Measurements from ENCODE around the gene FAM227B. TPM values are rescaled to one million over a fixed set of nuclear protein-coding genes. Genes with fewer than 3 reads are reported as not detected.

Gene FAM227B
- total RNA-seq, 1 experiment from 2014 or later: 0.98 TPM

DNA sequence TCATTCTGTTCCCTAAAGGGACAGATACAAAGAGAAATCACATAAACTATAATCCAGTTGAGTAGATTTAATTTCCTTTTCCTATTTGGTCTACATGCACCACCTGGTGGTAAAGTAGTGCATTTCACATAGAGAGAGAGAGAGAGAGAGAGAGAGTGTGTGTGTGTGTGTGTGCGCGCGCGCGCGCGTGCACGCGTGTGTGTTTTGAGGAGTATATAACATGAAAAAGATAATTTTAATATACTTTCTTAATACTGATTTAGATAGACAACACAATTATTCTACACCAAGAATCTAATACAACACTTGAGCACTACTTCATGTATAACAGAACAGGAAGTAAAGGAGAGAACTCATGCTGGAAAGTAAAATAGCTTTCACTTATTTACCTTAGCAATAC is 198.6 kb downstream of the FAM227B start:
- H3K9me2 ChIP-seq (replicated peaks; ENCODE audit: low read length): no peaks in the 10 kb centered on the region
- peak; percentile 53 for ATAC-seq
- H3K27me3 ChIP-seq (ENCODE audit: low read length): no peaks in the 10 kb centered on the region
- no peak overlapping the region; the same call in 1 of the 2 replicates for H3K4me2 ChIP-seq (ENCODE audit: low read length)
- no peak overlapping the region for H3K9ac ChIP-seq (ENCODE audit: low read length)
- DNase-seq: peak; percentile 68
- ChIA-PET POLR2A (ENCODE audit: unreplicated experiment) (no interaction called here), CTCF (interaction anchor here (0.5 to 1.6 kb wide), 3 partner anchors 581 to 723 kb away, joined by 3 to 5 read pairs (median 3); no protein-coding TSS in a partner anchor)
- TF ChIP-seq EZH2 (IDR thresholded peaks at IDR 0.05; ENCODE audit: low read length, unreplicated experiment) (no peak), EZH2phosphoT487 (IDR thresholded peaks at IDR 0.05; ENCODE audit: borderline replicate concordance, low read length) (no peak), CTCF (conservative IDR thresholded peaks at IDR 0.05; ENCODE audit: low read depth, low read length) (peak; percentile 79)
- H2AFZ ChIP-seq (ENCODE audit: low read length): no peak overlapping the region
- H3K27ac ChIP-seq (ENCODE audit: low read length): no peak overlapping the region
- intact Hi-C loops (cut with micrococcal nuclease): loop anchor here (1.0 to 5.0 kb wide), 5 partner anchors 52 to 630 kb away; no protein-coding TSS in a partner anchor
- no peaks in the 10 kb centered on the region for H3K36me3 ChIP-seq (ENCODE audit: low read depth, low read length)
- no peaks in the 10 kb centered on the region for H3F3A ChIP-seq (ENCODE audit: low read length, unreplicated experiment)
- H4K20me1 ChIP-seq (ENCODE audit: low read length): no peaks in the 10 kb centered on the region
- H3K4me1 ChIP-seq (ENCODE audit: insufficient read depth, low read length): no peaks in the 10 kb centered on the region
- no peaks in the 10 kb centered on the region for H3K79me2 ChIP-seq (ENCODE audit: low read length)
- H3K9me3 ChIP-seq (ENCODE audit: low read length): no peaks in the 10 kb centered on the region
- no TSS peak for BruUV-seq (replicated peaks)
- H3K4me3 ChIP-seq (ENCODE audit: low read length): no peak overlapping the region

DNA sequence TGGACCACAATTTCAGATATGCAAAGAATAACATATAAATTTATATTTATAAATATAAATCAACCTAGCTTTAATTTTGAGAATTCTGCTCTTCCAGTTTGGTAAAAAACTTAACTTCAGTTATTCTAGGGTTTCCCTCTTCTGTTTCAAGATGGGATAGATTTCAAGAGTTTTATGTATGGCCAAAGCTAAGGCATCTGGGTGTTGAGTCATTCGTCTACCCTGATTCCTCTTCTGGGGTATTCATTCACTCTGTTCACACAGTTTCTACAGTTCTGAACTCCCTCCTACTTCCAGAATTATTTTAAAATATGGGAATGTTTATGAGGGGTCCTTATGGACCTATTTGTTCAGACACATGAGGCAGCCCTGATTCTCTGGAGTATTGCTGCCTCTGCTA is 201.8 kb downstream of the FAM227B start:
- DNase-seq: no peak
- BruUV-seq (replicated peaks): no TSS peak
- Histone ChIP-seq H3F3A (ENCODE audit: low read length, unreplicated experiment) (no peaks in the 10 kb centered on the region), H2AFZ (ENCODE audit: low read length) (no peak overlapping the region), H3K4me3 (ENCODE audit: low read length) (no peak overlapping the region), H3K36me3 (ENCODE audit: low read depth, low read length) (no peaks in the 10 kb centered on the region), H3K79me2 (ENCODE audit: low read length) (no peaks in the 10 kb centered on the region), H3K9me3 (ENCODE audit: low read length) (no peaks in the 10 kb centered on the region), H3K27me3 (ENCODE audit: low read length) (no peaks in the 10 kb centered on the region), H3K9ac (ENCODE audit: low read length) (no peak overlapping the region), H4K20me1 (ENCODE audit: low read length) (no peaks in the 10 kb centered on the region), H3K4me1 (ENCODE audit: insufficient read depth, low read length) (peaks cover 16% of the 10 kb centered on the region), H3K4me2 (ENCODE audit: low read length) (no peak overlapping the region), H3K9me2 (replicated peaks; ENCODE audit: low read length) (no peaks in the 10 kb centered on the region), H3K27ac (ENCODE audit: low read length) (no peak overlapping the region)
- CTCF ChIA-PET: no interaction called here
- TF ChIP-seq EZH2phosphoT487 (IDR thresholded peaks at IDR 0.05; ENCODE audit: borderline replicate concordance, low read length): no peak
- no peak for TF ChIP-seq EZH2 (IDR thresholded peaks at IDR 0.05; ENCODE audit: low read length, unreplicated experiment)
- no peak for TF ChIP-seq CTCF (conservative IDR thresholded peaks at IDR 0.05; ENCODE audit: low read depth, low read length)
- POLR2A ChIA-PET (ENCODE audit: unreplicated experiment): no interaction called here
- no peak for ATAC-seq
- intact Hi-C loops (cut with micrococcal nuclease): loop anchor here (5.0 kb wide), 1 partner anchor 37 kb away; no protein-coding TSS in a partner anchor

DNA sequence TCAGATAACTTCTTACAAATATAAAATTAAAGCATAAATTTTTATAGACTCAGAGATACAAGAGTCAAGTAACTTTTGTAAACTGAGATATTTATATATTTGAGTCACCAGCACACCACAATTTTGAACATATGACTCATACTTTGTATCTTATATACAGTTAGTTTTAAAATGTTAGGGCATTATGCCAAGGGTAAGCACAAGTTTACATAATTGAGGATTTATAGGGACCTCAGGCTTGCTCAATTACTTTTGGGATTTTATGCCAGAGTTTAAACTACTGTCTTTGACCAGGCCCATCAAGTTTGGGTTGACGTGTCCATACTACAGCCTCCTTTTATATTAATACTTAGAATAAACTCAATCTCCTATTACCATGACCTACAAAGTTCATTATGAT is 205.0 kb downstream of the FAM227B start:
- H3K36me3 ChIP-seq (ENCODE audit: low read depth, low read length): no peaks in the 10 kb centered on the region
- H3K9me2 ChIP-seq (replicated peaks; ENCODE audit: low read length): no peaks in the 10 kb centered on the region
- H4K20me1 ChIP-seq (ENCODE audit: low read length): no peaks in the 10 kb centered on the region
- H2AFZ ChIP-seq (ENCODE audit: low read length): no peak overlapping the region
- ChIA-PET CTCF (no interaction called here), POLR2A (ENCODE audit: unreplicated experiment) (no interaction called here)
- intact Hi-C loops (cut with micrococcal nuclease): loop anchor here (5.0 kb wide), 1 partner anchor 33 kb away; no protein-coding TSS in a partner anchor
- no peak overlapping the region for H3K4me3 ChIP-seq (ENCODE audit: low read length)
- DNase-seq: peak; percentile 93
- H3K79me2 ChIP-seq (ENCODE audit: low read length): no peaks in the 10 kb centered on the region
- peaks cover 16% of the 10 kb centered on the region for H3K4me1 ChIP-seq (ENCODE audit: insufficient read depth, low read length)
- ATAC-seq: peak; percentile 99
- no TSS peak for BruUV-seq (replicated peaks)
- TF ChIP-seq EZH2 (IDR thresholded peaks at IDR 0.05; ENCODE audit: low read length, unreplicated experiment) (no peak), EZH2phosphoT487 (IDR thresholded peaks at IDR 0.05; ENCODE audit: borderline replicate concordance, low read length) (no peak), CTCF (conservative IDR thresholded peaks at IDR 0.05; ENCODE audit: low read depth, low read length) (no peak)
- peak overlapping the region; percentile 70 for H3K27ac ChIP-seq (ENCODE audit: low read length)
- H3K27me3 ChIP-seq (ENCODE audit: low read length): no peaks in the 10 kb centered on the region
- no peaks in the 10 kb centered on the region for H3K9me3 ChIP-seq (ENCODE audit: low read length)
- H3F3A ChIP-seq (ENCODE audit: low read length, unreplicated experiment): no peaks in the 10 kb centered on the region
- no peak overlapping the region for H3K9ac ChIP-seq (ENCODE audit: low read length)
- peak overlapping the region; percentile 74 for H3K4me2 ChIP-seq (ENCODE audit: low read length)
